HG03103 (cell line): ENCODE data around the gene CXorf51B.
"Not testable (repeated sequence)": the region's sequence is repeated elsewhere in the genome, so short reads cannot be mapped to it uniquely, and the experiment has no call there.

Experiments
- ATAC-seq: cut with Tn5 transposase; IDR thresholded peaks from one replicate; pipeline ENCODE4 v1.9.1; 2021; ENCODE audit warnings: low read depth; ENCODE audit not compliant: unreplicated experiment

Gene CXorf51B

DNA sequence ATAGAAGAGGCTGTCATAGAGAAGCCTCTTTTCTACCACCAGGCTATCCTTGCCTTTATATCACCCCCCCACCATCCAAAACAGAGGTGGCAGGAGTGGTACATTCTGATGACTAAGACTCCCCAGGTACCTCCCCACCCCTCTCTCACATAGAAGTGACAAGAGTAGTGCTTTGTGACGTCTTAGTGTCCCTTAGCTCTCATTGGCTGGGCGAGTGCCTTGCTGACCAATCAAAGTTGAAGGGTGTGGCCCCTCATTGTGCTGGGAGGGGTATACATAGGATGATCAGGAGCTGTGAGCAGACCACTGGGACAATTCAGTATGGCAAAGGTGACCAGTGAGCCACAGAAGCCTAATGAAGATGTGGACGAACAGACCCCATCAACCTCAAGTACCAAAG, at the start of gene CXorf51B:
CXorf51B (plus strand) TSS at position 301 of the 400 bp plus-strand sequence; CDS start at position 322, 21 bp downstream.
- not testable (repeated sequence) for ATAC-seq

- not testable (repeated sequence) for ATAC-seq
Measured at GRCh38 chrX:146814644-146815043, 5.1 kb downstream of the CXorf51B start, which contains the start of gene CXorf51A. CXorf51A (minus strand) TSS chrX:146814744; CDS start chrX:146814723, 21 bp downstream.

DNA sequence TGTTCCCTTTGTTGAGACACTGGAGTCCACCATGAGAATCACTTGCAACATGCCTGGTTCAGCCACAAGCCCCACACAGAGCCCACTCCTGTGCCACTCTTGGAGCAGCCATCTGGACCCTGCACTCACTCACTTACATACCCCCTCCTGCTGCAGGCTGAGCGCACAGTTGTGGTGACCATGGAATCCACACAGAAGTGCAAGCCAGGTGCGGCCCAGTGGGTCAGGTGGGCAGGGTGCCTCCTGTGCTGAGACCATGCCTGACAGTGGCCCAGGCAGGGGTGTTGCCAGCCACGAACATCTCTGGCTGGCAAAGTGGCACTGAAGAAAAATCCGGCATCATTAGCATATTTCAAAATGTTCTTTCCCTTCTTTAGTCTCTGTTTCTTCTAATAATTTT, 22.4 kb downstream of the CXorf51B start:
- ATAC-seq, result no peak

- no peak for ATAC-seq
Measured at GRCh38 chrX:146854281-146854680, 44.7 kb downstream of the CXorf51B start.
